B cell (primary cell): ENCODE measurements around the gene C19orf12. TPM values are rescaled to one million over a fixed set of nuclear protein-coding genes. Genes with fewer than 3 reads are reported as not detected.

Experiments used
- ATAC-seq: fragments of 200-7000 bp; cut with Tn5 transposase; one replicate; pipeline ENCODE4 v1.10.0; 2021; ENCODE audit warnings: low read depth, mild to moderate bottlenecking, moderate number of reproducible peaks, moderate library complexity
- CTCF ChIA-PET: fragments of 350-600 bp; sonication (Branson Sonifier 250); formaldehyde crosslinking; loops from one replicate; lab custom pipeline; 2021; ENCODE audit warnings: antibody characterized with exemption, inconsistent platforms; lab: Charles Lee
- POLR2A ChIA-PET: fragments of 350-600 bp; sonication (Branson Sonifier 250); formaldehyde crosslinking; loops from one replicate; lab custom pipeline; 2021; ENCODE audit warnings: antibody characterized with exemption; lab: Charles Lee
- DNase-seq: peaks from one replicate; pipeline ENCODE4 v3.0.0; 2013
- H2AFZ ChIP-seq: 2 replicates; pipeline ENCODE4 v1.6.1; 2012; ENCODE audit warnings: mild to moderate bottlenecking, low read depth, low read length; ENCODE audit not compliant: insufficient read depth, poor library complexity, severe bottlenecking
- H3K27ac ChIP-seq, 2 donors: 1 replicate in 1 of 2; 2 replicates in 1 of 2; pipeline ENCODE4 v1.5.1; 2012 to 2013; ENCODE audit warnings: low read length in 2 of 2, mild to moderate bottlenecking in 2 of 2, moderate library complexity in 1 of 2
- H3K27me3 ChIP-seq, 4 experiments: fragments of 200-600 bp in 1 of 4; sonication (generic) in 1 of 4; replicated peaks in 1 of 4; 1 replicate in 2 of 4; 2 replicates in 2 of 4; pipeline versions ENCODE4 v1.6.1 to v1.7.0; 2013 to 2016; ENCODE audit warnings: low read length in 3 of 4, mild to moderate bottlenecking in 2 of 4, mixed read lengths in 1 of 4, moderate library complexity in 1 of 4; ENCODE audit not compliant: insufficient read depth in 4 of 4, control insufficient read depth in 3 of 4; ENCODE audit errors: control extremely low read depth in 1 of 4
- H3K36me3 ChIP-seq, 2 experiments: replicated peaks in 1 of 2; 1 replicate in 1 of 2; 2 replicates in 1 of 2; pipeline versions ENCODE4 v1.6.1 to v1.7.1; 2013; ENCODE audit warnings: low read length in 1 of 2; ENCODE audit not compliant: insufficient read depth in 2 of 2, control insufficient read depth in 1 of 2; ENCODE audit errors: control extremely low read depth in 1 of 2, extremely low read depth in 1 of 2
- H3K4me1 ChIP-seq, 2 donors: fragments of 200-600 bp in 1 of 2; sonication (generic) in 1 of 2; 1 replicate in 1 of 2; 2 replicates in 1 of 2; pipeline versions ENCODE4 v1.5.1 to v1.6.1; 2013 to 2017; ENCODE audit warnings: low read length in 2 of 2; ENCODE audit not compliant: control insufficient read depth in 2 of 2, insufficient read depth in 2 of 2
- H3K4me2 ChIP-seq: replicated peaks from 2 replicates; pipeline ENCODE3; 2012; ENCODE audit warnings: mild to moderate bottlenecking, low read depth, low read length; ENCODE audit not compliant: poor library complexity, severe bottlenecking
- H3K4me3 ChIP-seq, 5 experiments: fragments of 200-600 bp in 1 of 5; sonication (generic) in 1 of 5; 1 replicate in 3 of 5; 2 replicates in 2 of 5; pipeline versions ENCODE4 v1.5.1 to v1.7.0; 2011 to 2016; ENCODE audit warnings: low read length in 4 of 5, mild to moderate bottlenecking in 4 of 5, low read depth in 2 of 5, control low read depth in 1 of 5, moderate library complexity in 1 of 5; ENCODE audit not compliant: insufficient read depth in 1 of 5; ENCODE audit errors: control extremely low read depth in 1 of 5, extremely low read depth in 1 of 5
- H3K79me2 ChIP-seq: fragments of 200-600 bp; sonication (generic); one replicate; pipeline ENCODE4 v1.6.0; 2016; ENCODE audit warnings: low read length; ENCODE audit not compliant: control insufficient read depth, insufficient read depth
- H3K9ac ChIP-seq: fragments of 200-600 bp; sonication (generic); 2 replicates; pipeline ENCODE4 v1.6.1; 2017; ENCODE audit warnings: mild to moderate bottlenecking, low read length, moderate library complexity
- H3K9me3 ChIP-seq, 3 donors: one replicate each; pipeline versions ENCODE4 v1.6.1 to v1.7.1; 2013; ENCODE audit warnings: low read length in 2 of 3; ENCODE audit not compliant: control insufficient read depth in 2 of 3, insufficient read depth in 1 of 3; ENCODE audit errors: control extremely low read depth in 1 of 3
- H4K20me1 ChIP-seq: 2 replicates; pipeline ENCODE4 v1.6.0; 2012; ENCODE audit warnings: mild to moderate bottlenecking, low read length; ENCODE audit not compliant: insufficient read depth, control insufficient read depth, poor library complexity, severe bottlenecking
- H3K27ac Mint-ChIP-seq: one replicate; pipeline ENCODE4 v1.8.0; 2021; ENCODE audit warnings: mixed read lengths
- H3K27me3 Mint-ChIP-seq: one replicate; pipeline ENCODE4 v1.8.0; 2021; ENCODE audit warnings: mixed read lengths
- H3K4me1 Mint-ChIP-seq: one replicate; pipeline ENCODE4 v1.8.0; 2021; ENCODE audit warnings: mixed read lengths
- H3K4me3 Mint-ChIP-seq: one replicate; pipeline ENCODE4 v1.8.0; 2021; ENCODE audit warnings: mixed read lengths
- H3K9me3 Mint-ChIP-seq: one replicate; pipeline ENCODE4 v1.8.0; 2022; ENCODE audit warnings: mixed read lengths; ENCODE audit not compliant: insufficient read depth
- CTCF ChIP-seq: fragments of 200-600 bp; IDR thresholded peaks from one replicate; pipeline ENCODE4 v1.8.0; 2022; ENCODE audit warnings: antibody characterized with exemption, mild to moderate bottlenecking
- EZH2 ChIP-seq: IDR thresholded peaks from 2 replicates; pipeline ENCODE4 v1.6.1; 2012; ENCODE audit warnings: borderline replicate concordance, low read depth, mild to moderate bottlenecking, moderate library complexity, low read length; ENCODE audit not compliant: insufficient read depth, poor library complexity, severe bottlenecking
- WGBS: methylation state at CpG from one replicate; pipeline ENCODE4 v1.1.5; 2013; ENCODE audit warnings: missing lambda C conversion rate; ENCODE audit not compliant: insufficient coverage; 5-methylcytosine and 5-hydroxymethylcytosine counted together
- intact Hi-C: fragments of 100-400 bp; cut with micrococcal nuclease; formaldehyde crosslinking; loops from one replicate; pipeline ENCODE4 v1.10.0; 2022
- polyA plus RNA-seq: library from polyadenylated mRNA; depleted of rRNA; stranded (reverse); fragments of >200 nt; gene quantifications from 2 replicates; pipeline ENCODE4 v1.2.3, GENCODE V29; 2012
- total RNA-seq, 2 donors: library from RNA; stranded (reverse); fragments of 120-200 nt in 1 of 2; gene quantifications; 1 replicate in 1 of 2; 2 replicates in 1 of 2; pipeline versions ENCODE4 v1.2.3 to v1.2.4, GENCODE V29; 2013 to 2022

Gene C19orf12
- total and polyA plus RNA-seq, 2 donors (not counting 1 experiment from before 2014, with no cell fraction given): 12.6 to 29.4 TPM

- Histone ChIP-seq H3K9ac (no peak overlapping the region), H3K36me3 (no peaks in the 10 kb centered on the region), H3K27me3 (no peaks in the 10 kb centered on the region), H4K20me1 (no peaks in the 10 kb centered on the region), H3K4me2 (no peak overlapping the region), H3K27ac (peak overlapping the region in 1 of 2 donors; percentile 49), H2AFZ (no peak overlapping the region), H3K4me3 (no peak overlapping the region), H3K79me2 (peaks cover 28% of the 10 kb centered on the region), H3K4me1 (peaks cover 21 to 23% of the 10 kb centered on the region in 2 donors), H3K9me3 (peaks cover 0 to 7% (median 5%) of the 10 kb centered on the region in 3 donors)
- DNase-seq (no peak), ATAC-seq (no peak)
- Mint-ChIP-seq H3K4me1 (peaks cover 22% of the 10 kb centered on the region), H3K9me3 (no peaks in the 10 kb centered on the region), H3K27me3 (no peaks in the 10 kb centered on the region), H3K4me3 (no peak overlapping the region), H3K27ac (peak overlapping the region; percentile 62)
- ChIA-PET POLR2A (no interaction called here), CTCF (interaction anchor here (0.7 to 5.0 kb wide), 18 partner anchors 9 to 177 kb away, joined by 3 to 50 read pairs (median 5); partner anchors contain the start of genes C19orf12, PLEKHF1 and POP4)
- intact Hi-C loops: loop anchor here (1.0 to 2.0 kb wide), 2 partner anchors 22 to 29 kb away; partner anchors contain the start of gene PLEKHF1
- no peak for TF ChIP-seq CTCF
- TF ChIP-seq EZH2: no peak
- 98% methylated on average over 5 of the region's 5 CpGs for WGBS
Measured at GRCh38 chr19:29694161-29694560, 20.9 kb downstream of the C19orf12 start.

GRCh38 chr19:29690842-29691241 is 24.2 kb downstream of the C19orf12 start:
- no peaks in the 10 kb centered on the region for H3K9me3 Mint-ChIP-seq
- DNase-seq: peak; percentile 56
- Histone ChIP-seq H3K36me3 (no peaks in the 10 kb centered on the region), H2AFZ (no peak overlapping the region), H3K4me1 (peaks cover 21 to 23% of the 10 kb centered on the region in 2 donors), H3K4me3 (no peak overlapping the region), H3K79me2 (peaks cover 12% of the 10 kb centered on the region), H3K27me3 (no peaks in the 10 kb centered on the region), H4K20me1 (no peaks in the 10 kb centered on the region), H3K27ac (no peak overlapping the region), H3K4me2 (no peak overlapping the region), H3K9ac (no peak overlapping the region), H3K9me3 (peaks cover 0 to 7% (median 5%) of the 10 kb centered on the region in 3 donors)
- H3K27ac Mint-ChIP-seq: no peak overlapping the region
- no CpG with 5 or more reads among the region's 2 CpGs for WGBS
- peak; percentile 59 for ATAC-seq
- no peaks in the 10 kb centered on the region for H3K27me3 Mint-ChIP-seq
- H3K4me3 Mint-ChIP-seq: no peak overlapping the region
- H3K4me1 Mint-ChIP-seq: peaks cover 22% of the 10 kb centered on the region
- intact Hi-C loops: loop anchor here (1.0 kb wide), 1 partner anchor 81 kb away; no protein-coding TSS in a partner anchor
- ChIA-PET CTCF (interaction anchor here (0.7 to 5.0 kb wide), 7 partner anchors 9 to 81 kb away, joined by 3 to 50 read pairs (median 6); partner anchors contain the start of genes C19orf12 and PLEKHF1), POLR2A (interaction anchor here (1.0 to 2.4 kb wide), 2 partner anchors 80 to 84 kb away, joined by 4 read pairs; no protein-coding TSS in a partner anchor)
- TF ChIP-seq CTCF: peak; percentile 32
- TF ChIP-seq EZH2: no peak
